Measurements from ENCODE around the gene NEDD8.
"Not testable (repeated sequence)": the region's sequence is repeated elsewhere in the genome, so short reads cannot be mapped to it uniquely, and the experiment has no call there.

The NEDD8 gene

GRCh38 chr14:24226473-24226872, 5.7 kb downstream of the NEDD8 start:
- Histone ChIP-seq H3K27me3 (replicated peaks; ENCODE audit: control insufficient read depth, insufficient read depth, low read length, poor library complexity, severe bottlenecking) (no peaks in the 10 kb centered on the region), H3K36me3 (ENCODE audit: control insufficient read depth, insufficient read depth, low read length) (no peaks in the 10 kb centered on the region), H3K27ac (ENCODE audit: insufficient read depth, low read length, poor library complexity, severe bottlenecking) (no peak overlapping the region), H3K9me3 (ENCODE audit: control insufficient read depth, low read length) (no peaks in the 10 kb centered on the region), H3K4me3 (ENCODE audit: insufficient read depth, low read depth, low read length, poor library complexity, severe bottlenecking) (no peak overlapping the region), H3K4me1 (ENCODE audit: control insufficient read depth, insufficient read depth, low read length, poor library complexity, severe bottlenecking) (peaks cover 6% of the 10 kb centered on the region)
- no peak for DNase-seq

DNA sequence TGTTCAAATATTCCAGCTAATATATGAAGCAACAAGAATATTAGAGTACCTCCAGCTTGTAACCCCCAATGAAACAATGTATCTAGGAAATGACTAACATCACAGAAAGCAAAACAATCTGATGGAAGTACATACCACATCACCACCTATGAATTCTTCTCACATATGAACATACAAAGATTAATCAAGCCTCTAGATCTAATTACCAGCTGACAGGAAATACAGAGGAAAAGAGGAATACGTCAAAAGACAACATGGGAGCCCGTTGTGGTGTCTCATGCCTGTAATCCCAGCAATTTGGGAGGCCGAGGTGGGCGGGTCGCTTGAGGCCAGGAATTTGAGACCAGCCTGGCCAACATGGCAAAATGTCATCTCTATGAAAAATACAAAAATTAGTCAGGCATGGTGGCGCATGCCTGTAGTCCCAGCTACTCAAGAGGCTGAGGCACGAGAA, 7.5 kb downstream of the NEDD8 start:
- Histone ChIP-seq H3K9me3 (ENCODE audit: control insufficient read depth, low read length) (no peaks in the 10 kb centered on the region), H3K4me1 (ENCODE audit: control insufficient read depth, insufficient read depth, low read length, poor library complexity, severe bottlenecking) (no peaks in the 10 kb centered on the region), H3K36me3 (ENCODE audit: control insufficient read depth, insufficient read depth, low read length) (no peaks in the 10 kb centered on the region), H3K4me3 (ENCODE audit: insufficient read depth, low read depth, low read length, poor library complexity, severe bottlenecking) (no peak overlapping the region), H3K27ac (ENCODE audit: insufficient read depth, low read length, poor library complexity, severe bottlenecking) (no peak overlapping the region), H3K27me3 (replicated peaks; ENCODE audit: control insufficient read depth, insufficient read depth, low read length, poor library complexity, severe bottlenecking) (no peaks in the 10 kb centered on the region)
- DNase-seq, result no peak

GRCh38 chr14:24222987-24223386, 9.2 kb downstream of the NEDD8 start:
- not testable (repeated sequence) for H3K9me3 ChIP-seq (ENCODE audit: control insufficient read depth, low read length); H3K4me1 ChIP-seq (ENCODE audit: control insufficient read depth, insufficient read depth, low read length, poor library complexity, severe bottlenecking); H3K27me3 ChIP-seq (replicated peaks; ENCODE audit: control insufficient read depth, insufficient read depth, low read length, poor library complexity, severe bottlenecking); H3K36me3 ChIP-seq (ENCODE audit: control insufficient read depth, insufficient read depth, low read length); H3K4me3 ChIP-seq (ENCODE audit: insufficient read depth, low read depth, low read length, poor library complexity, severe bottlenecking); H3K27ac ChIP-seq (ENCODE audit: insufficient read depth, low read length, poor library complexity, severe bottlenecking); DNase-seq

DNA sequence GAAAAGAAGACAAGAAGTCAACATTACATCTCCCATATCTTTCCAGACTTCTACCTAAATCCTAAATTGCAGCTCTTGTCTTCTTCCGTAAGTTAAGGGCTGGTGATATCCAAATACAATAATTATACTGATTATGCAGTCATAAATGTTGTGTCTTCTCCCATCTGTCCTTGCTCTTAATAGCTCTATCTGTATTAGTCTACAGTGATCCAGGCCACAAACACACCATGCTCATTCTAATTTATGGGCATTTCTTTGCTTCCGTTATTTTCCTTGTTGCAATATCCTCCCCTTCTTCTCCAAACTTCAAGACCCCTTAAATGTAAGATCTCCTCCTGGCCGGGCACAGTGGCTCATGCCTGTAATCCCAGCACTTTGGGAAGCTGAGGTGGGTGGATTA, 12.6 kb downstream of the NEDD8 start:
- Histone ChIP-seq H3K4me1 (ENCODE audit: control insufficient read depth, insufficient read depth, low read length, poor library complexity, severe bottlenecking) (peaks cover 16% of the 10 kb centered on the region), H3K27me3 (replicated peaks; ENCODE audit: control insufficient read depth, insufficient read depth, low read length, poor library complexity, severe bottlenecking) (no peaks in the 10 kb centered on the region), H3K36me3 (ENCODE audit: control insufficient read depth, insufficient read depth, low read length) (peaks cover 7% of the 10 kb centered on the region), H3K27ac (ENCODE audit: insufficient read depth, low read length, poor library complexity, severe bottlenecking) (no peak overlapping the region), H3K9me3 (ENCODE audit: control insufficient read depth, low read length) (no peaks in the 10 kb centered on the region), H3K4me3 (ENCODE audit: insufficient read depth, low read depth, low read length, poor library complexity, severe bottlenecking) (no peak overlapping the region)
- DNase-seq, result no peak

DNA sequence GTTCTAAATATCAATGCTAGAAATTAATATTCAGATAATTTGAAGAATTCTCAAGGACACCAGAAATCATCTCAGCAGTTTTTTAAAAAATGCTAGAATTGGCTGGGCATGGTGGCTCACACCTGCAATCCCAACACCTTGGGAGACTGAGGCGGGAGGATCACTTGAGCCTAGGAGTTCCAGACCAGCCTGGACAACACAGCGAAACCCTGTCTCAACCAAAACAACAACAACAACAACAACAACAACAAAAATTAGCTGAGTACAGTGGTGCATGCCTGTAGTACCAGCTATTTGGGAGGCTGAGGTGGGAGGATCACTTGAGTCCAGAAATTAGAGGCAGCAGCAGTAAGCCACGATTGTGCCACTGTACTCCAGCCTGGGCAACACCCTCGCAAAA, 13.1 kb downstream of the NEDD8 start:
- Histone ChIP-seq H3K27ac (ENCODE audit: insufficient read depth, low read length, poor library complexity, severe bottlenecking) (no peak overlapping the region), H3K4me1 (ENCODE audit: control insufficient read depth, insufficient read depth, low read length, poor library complexity, severe bottlenecking) (peaks cover 21% of the 10 kb centered on the region), H3K36me3 (ENCODE audit: control insufficient read depth, insufficient read depth, low read length) (peaks cover 7% of the 10 kb centered on the region), H3K27me3 (replicated peaks; ENCODE audit: control insufficient read depth, insufficient read depth, low read length, poor library complexity, severe bottlenecking) (no peaks in the 10 kb centered on the region), H3K9me3 (ENCODE audit: control insufficient read depth, low read length) (no peaks in the 10 kb centered on the region), H3K4me3 (ENCODE audit: insufficient read depth, low read depth, low read length, poor library complexity, severe bottlenecking) (no peak overlapping the region)
- DNase-seq, result no peak

DNA sequence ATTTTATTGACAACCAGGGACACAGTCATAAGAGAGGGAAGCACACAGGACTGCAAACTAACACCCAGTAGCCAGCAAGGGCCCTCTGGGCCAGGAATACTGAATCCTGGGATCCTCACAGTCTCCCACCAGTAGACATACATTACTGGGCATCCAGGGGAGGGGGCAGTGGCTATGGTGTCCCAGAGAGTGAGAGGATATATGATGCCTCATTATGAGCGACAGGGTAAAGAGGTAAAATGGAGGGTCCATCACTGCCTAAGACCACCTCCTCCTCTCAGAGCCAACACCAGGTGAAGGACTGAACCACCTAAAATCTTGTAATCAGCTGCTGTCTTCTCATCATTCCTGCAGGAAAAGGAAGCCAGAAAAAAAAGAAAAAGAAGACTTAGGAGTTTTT, 15.3 kb downstream of the NEDD8 start:
- not testable (repeated sequence) for H3K36me3 ChIP-seq (ENCODE audit: control insufficient read depth, insufficient read depth, low read length); DNase-seq; H3K4me3 ChIP-seq (ENCODE audit: insufficient read depth, low read depth, low read length, poor library complexity, severe bottlenecking); H3K9me3 ChIP-seq (ENCODE audit: control insufficient read depth, low read length); H3K27me3 ChIP-seq (replicated peaks; ENCODE audit: control insufficient read depth, insufficient read depth, low read length, poor library complexity, severe bottlenecking)
- Histone ChIP-seq H3K4me1 (ENCODE audit: control insufficient read depth, insufficient read depth, low read length, poor library complexity, severe bottlenecking) (peaks cover 27% of the 10 kb centered on the region), H3K27ac (ENCODE audit: insufficient read depth, low read length, poor library complexity, severe bottlenecking) (peak overlapping the region; percentile 89)

DNA sequence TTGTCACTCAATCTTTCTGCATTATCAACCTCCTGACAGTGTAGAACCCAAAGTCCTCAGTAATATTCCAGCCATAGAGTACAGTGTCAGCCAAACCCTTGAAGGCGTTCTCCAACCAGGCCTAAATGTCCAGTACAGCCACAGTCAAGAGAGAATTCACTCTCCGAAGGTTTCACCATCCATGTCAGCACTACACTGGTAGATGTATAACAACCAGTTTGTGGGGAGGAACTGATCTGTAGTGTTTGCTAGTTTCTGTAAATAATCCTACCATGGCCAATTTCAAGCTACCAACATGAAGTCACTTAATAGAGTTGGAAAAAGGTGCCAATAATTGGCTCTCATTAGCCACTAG, 15.8 kb downstream of the NEDD8 start:
- Histone ChIP-seq H3K36me3 (ENCODE audit: control insufficient read depth, insufficient read depth, low read length) (peaks cover 10% of the 10 kb centered on the region), H3K4me1 (ENCODE audit: control insufficient read depth, insufficient read depth, low read length, poor library complexity, severe bottlenecking) (peaks cover 27% of the 10 kb centered on the region), H3K27me3 (replicated peaks; ENCODE audit: control insufficient read depth, insufficient read depth, low read length, poor library complexity, severe bottlenecking) (no peaks in the 10 kb centered on the region), H3K27ac (ENCODE audit: insufficient read depth, low read length, poor library complexity, severe bottlenecking) (peak overlapping the region; percentile 89), H3K9me3 (ENCODE audit: control insufficient read depth, low read length) (no peaks in the 10 kb centered on the region), H3K4me3 (ENCODE audit: insufficient read depth, low read depth, low read length, poor library complexity, severe bottlenecking) (no peak overlapping the region)
- no peak for DNase-seq

DNA sequence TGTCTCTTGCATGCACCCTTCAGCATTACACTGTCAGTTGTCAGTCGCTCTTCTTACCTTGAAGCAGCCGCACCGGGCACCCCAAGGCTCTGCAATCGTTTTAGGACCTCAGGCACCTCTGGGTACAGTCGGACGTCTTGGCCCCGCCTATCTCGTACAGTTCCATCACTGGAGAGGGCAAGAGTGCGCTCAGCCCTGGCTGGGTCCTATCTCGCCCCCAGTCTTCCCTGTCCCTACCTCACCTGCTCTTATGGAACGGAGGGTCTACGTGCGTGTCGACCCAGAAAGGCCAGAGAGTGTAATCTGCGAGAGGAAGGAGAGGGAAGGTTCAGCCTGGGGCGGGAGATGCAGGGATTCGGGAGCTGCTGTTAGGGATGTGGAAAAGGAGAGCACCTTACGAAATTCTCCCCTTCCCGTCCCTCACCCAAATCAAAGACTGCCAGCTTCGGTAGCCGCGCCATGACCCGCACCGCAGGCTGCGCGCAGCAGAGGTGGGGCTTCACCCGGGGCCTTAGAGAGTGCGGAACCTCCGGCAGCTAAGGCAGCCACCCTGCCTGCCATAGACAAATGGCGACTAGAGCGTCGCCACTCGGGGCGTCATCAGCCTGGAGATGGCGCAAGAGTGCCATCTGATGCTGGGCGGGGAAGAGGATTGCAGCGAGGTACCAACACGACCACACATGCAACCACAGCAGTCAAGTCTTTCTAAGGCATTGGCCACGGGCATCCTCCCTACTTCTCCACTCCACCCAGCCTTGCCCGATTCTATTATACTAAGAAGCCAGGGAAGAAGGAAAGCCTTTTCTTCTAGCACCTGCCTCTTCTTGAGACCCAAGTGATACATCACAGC, 16.4 kb downstream of the NEDD8 start, which contains the start of gene MDP1:
Gene MDP1 (minus strand): TSS at position 572 of the 850 bp plus-strand sequence. CDS start 111 bp downstream, at position 461.
- peak; percentile 78 to 81 (median 80) for DNase-seq
- Histone ChIP-seq H3K36me3 (ENCODE audit: control insufficient read depth, insufficient read depth, low read length) (peaks cover 13% of the 10 kb centered on the region), H3K27ac (ENCODE audit: insufficient read depth, low read length, poor library complexity, severe bottlenecking) (peak within 1 kb of the TSS; percentile 89), H3K9me3 (ENCODE audit: control insufficient read depth, low read length) (no peaks in the 10 kb centered on the region), H3K4me1 (ENCODE audit: control insufficient read depth, insufficient read depth, low read length, poor library complexity, severe bottlenecking) (peaks cover 27% of the 10 kb centered on the region), H3K4me3 (ENCODE audit: insufficient read depth, low read depth, low read length, poor library complexity, severe bottlenecking) (peak within 1 kb of the TSS; percentile 70), H3K27me3 (replicated peaks; ENCODE audit: control insufficient read depth, insufficient read depth, low read length, poor library complexity, severe bottlenecking) (no peaks in the 10 kb centered on the region)

GRCh38 chr14:24213866-24214662, 18.1 kb downstream of the NEDD8 start:
- Histone ChIP-seq H3K36me3 (ENCODE audit: control insufficient read depth, insufficient read depth, low read length) (peaks cover 29% of the 10 kb centered on the region), H3K27me3 (replicated peaks; ENCODE audit: control insufficient read depth, insufficient read depth, low read length, poor library complexity, severe bottlenecking) (no peaks in the 10 kb centered on the region), H3K4me1 (ENCODE audit: control insufficient read depth, insufficient read depth, low read length, poor library complexity, severe bottlenecking) (peaks cover 27% of the 10 kb centered on the region), H3K4me3 (ENCODE audit: insufficient read depth, low read depth, low read length, poor library complexity, severe bottlenecking) (no peak overlapping the region), H3K27ac (ENCODE audit: insufficient read depth, low read length, poor library complexity, severe bottlenecking) (peak overlapping the region; percentile 99), H3K9me3 (ENCODE audit: control insufficient read depth, low read length) (no peaks in the 10 kb centered on the region)
- no peak for DNase-seq

Measured in effector memory CD4-positive, alpha-beta T cell (primary cell).